ENCODE measurements around the gene MMP25. TPM values are rescaled to one million over a fixed set of nuclear protein-coding genes. Genes with fewer than 3 reads are reported as not detected.

The MMP25 gene
- total RNA-seq, 1 donor from 2014 or later, result 0.89 TPM

- Mint-ChIP-seq H3K27ac (ENCODE audit: unreplicated experiment) (no peak overlapping the region), H3K9me3 (ENCODE audit: unreplicated experiment) (peaks cover 3% of the 10 kb centered on the region), H3K4me1 (ENCODE audit: low read depth, unreplicated experiment) (no peaks in the 10 kb centered on the region), H3K4me3 (ENCODE audit: unreplicated experiment) (no peak overlapping the region), H3K36me3 (ENCODE audit: low read depth, unreplicated experiment) (peaks cover 10% of the 10 kb centered on the region), H3K27me3 (ENCODE audit: low read depth, unreplicated experiment) (peaks cover 10% of the 10 kb centered on the region)
- H3K4me3 ChIP-seq (ENCODE audit: insufficient read depth, low read depth, low read length), result no peak overlapping the region
- no peak overlapping the region for H3K27ac ChIP-seq (ENCODE audit: low read depth, low read length)
- DNase-seq (ENCODE audit: low read depth), result no peak
- H3K27me3 ChIP-seq (ENCODE audit: insufficient read depth, low read length), result no peaks in the 10 kb centered on the region
- H3K36me3 ChIP-seq (ENCODE audit: insufficient read depth, low read length), result no peaks in the 10 kb centered on the region
- H2AFZ ChIP-seq (ENCODE audit: low read depth, low read length), result no peak overlapping the region
- peaks cover 10% of the 10 kb centered on the region for H3K4me1 ChIP-seq (ENCODE audit: insufficient read depth, low read length)
- TF ChIP-seq EZH2 (IDR thresholded peaks at IDR 0.05; ENCODE audit: insufficient read depth, low read length) (no peak), CTCF (IDR thresholded peaks at IDR 0.05; ENCODE audit: insufficient read depth, low read depth, low read length) (no peak)
- H4K20me1 ChIP-seq (ENCODE audit: insufficient read depth, low read length), result peaks cover 3% of the 10 kb centered on the region
- no peak overlapping the region for H3K9ac ChIP-seq (ENCODE audit: low read length)
- H3K4me2 ChIP-seq (ENCODE audit: low read length), result no peak overlapping the region
- no peaks in the 10 kb centered on the region for H3K79me2 ChIP-seq (ENCODE audit: insufficient read depth, low read length)
- no peak for FAIRE-seq
- no peaks in the 10 kb centered on the region for H3K9me3 ChIP-seq (ENCODE audit: insufficient read depth, low read depth, low read length)
Measured at GRCh38 chr16:3056336-3057180, 10.2 kb downstream of the MMP25 start.

GRCh38 chr16:3057181-3058138 is 11.1 kb downstream of the MMP25 start:
- Histone ChIP-seq H3K4me2 (ENCODE audit: low read length) (peak overlapping the region; percentile 93), H2AFZ (ENCODE audit: low read depth, low read length) (no peak overlapping the region), H4K20me1 (ENCODE audit: insufficient read depth, low read length) (peaks cover 3% of the 10 kb centered on the region), H3K79me2 (ENCODE audit: insufficient read depth, low read length) (no peaks in the 10 kb centered on the region), H3K4me1 (ENCODE audit: insufficient read depth, low read length) (peaks cover 10% of the 10 kb centered on the region), H3K9ac (ENCODE audit: low read length) (no peak overlapping the region), H3K36me3 (ENCODE audit: insufficient read depth, low read length) (no peaks in the 10 kb centered on the region), H3K9me3 (ENCODE audit: insufficient read depth, low read depth, low read length) (no peaks in the 10 kb centered on the region), H3K4me3 (ENCODE audit: insufficient read depth, low read depth, low read length) (peak overlapping the region; percentile 73), H3K27me3 (ENCODE audit: insufficient read depth, low read length) (no peaks in the 10 kb centered on the region), H3K27ac (ENCODE audit: low read depth, low read length) (no peak overlapping the region)
- Mint-ChIP-seq H3K4me3 (ENCODE audit: unreplicated experiment) (peak overlapping the region; percentile 66), H3K27ac (ENCODE audit: unreplicated experiment) (no peak overlapping the region), H3K36me3 (ENCODE audit: low read depth, unreplicated experiment) (peaks cover 10% of the 10 kb centered on the region), H3K4me1 (ENCODE audit: low read depth, unreplicated experiment) (no peaks in the 10 kb centered on the region), H3K27me3 (ENCODE audit: low read depth, unreplicated experiment) (peaks cover 6% of the 10 kb centered on the region), H3K9me3 (ENCODE audit: unreplicated experiment) (peaks cover 3% of the 10 kb centered on the region)
- TF ChIP-seq EZH2 (IDR thresholded peaks at IDR 0.05; ENCODE audit: insufficient read depth, low read length), result no peak
- no peak for TF ChIP-seq CTCF (IDR thresholded peaks at IDR 0.05; ENCODE audit: insufficient read depth, low read depth, low read length)
- no peak for DNase-seq (ENCODE audit: low read depth)
- FAIRE-seq, result no peak
